HG03025 (cell line): ENCODE measurements around the gene DEGS2.

Source experiments
- ATAC-seq: cut with Tn5 transposase; IDR thresholded peaks from one replicate; pipeline ENCODE4 v1.9.1; 2021; ENCODE audit warnings: mild to moderate bottlenecking, moderate library complexity; ENCODE audit not compliant: unreplicated experiment, low FRiP score

The DEGS2 gene

DNA sequence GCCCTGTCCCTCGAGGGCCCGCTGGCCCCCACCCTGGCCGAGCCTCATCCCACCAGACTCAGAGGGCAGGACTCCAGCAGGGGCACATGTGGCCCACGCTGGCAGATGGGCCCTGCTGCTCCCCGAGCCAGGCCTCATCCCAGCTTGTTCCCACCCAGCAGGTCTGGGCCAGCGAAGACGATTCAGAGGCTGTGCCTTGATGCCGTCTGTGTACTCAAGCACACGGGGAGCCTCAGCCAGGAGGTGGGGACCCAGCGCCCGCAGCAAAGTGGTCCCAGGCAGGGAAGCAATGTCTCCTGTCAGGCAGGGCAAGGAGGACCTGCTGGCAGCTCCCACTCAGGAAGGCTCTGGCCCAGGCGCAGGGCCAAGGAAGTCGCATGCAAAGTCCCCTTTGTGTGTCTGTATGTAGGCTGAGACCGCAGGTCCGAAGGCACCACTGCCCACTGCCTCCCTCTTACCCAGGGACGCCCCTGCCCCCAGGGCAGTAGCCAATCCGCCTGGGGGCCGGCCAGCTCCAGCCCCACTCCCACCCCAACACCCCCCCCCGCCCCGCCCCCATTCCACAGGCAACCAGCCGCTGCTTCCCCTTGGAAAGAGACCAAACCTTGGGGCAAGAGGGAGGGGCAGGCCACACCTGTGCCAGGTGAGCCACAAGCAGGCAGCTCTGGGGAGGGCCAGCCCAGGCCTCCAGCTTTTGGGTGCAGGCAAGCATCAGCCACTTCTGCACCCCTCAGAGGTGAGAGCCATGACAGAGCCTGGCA, 9.4 kb downstream of the DEGS2 start:
- no peak for ATAC-seq

DNA sequence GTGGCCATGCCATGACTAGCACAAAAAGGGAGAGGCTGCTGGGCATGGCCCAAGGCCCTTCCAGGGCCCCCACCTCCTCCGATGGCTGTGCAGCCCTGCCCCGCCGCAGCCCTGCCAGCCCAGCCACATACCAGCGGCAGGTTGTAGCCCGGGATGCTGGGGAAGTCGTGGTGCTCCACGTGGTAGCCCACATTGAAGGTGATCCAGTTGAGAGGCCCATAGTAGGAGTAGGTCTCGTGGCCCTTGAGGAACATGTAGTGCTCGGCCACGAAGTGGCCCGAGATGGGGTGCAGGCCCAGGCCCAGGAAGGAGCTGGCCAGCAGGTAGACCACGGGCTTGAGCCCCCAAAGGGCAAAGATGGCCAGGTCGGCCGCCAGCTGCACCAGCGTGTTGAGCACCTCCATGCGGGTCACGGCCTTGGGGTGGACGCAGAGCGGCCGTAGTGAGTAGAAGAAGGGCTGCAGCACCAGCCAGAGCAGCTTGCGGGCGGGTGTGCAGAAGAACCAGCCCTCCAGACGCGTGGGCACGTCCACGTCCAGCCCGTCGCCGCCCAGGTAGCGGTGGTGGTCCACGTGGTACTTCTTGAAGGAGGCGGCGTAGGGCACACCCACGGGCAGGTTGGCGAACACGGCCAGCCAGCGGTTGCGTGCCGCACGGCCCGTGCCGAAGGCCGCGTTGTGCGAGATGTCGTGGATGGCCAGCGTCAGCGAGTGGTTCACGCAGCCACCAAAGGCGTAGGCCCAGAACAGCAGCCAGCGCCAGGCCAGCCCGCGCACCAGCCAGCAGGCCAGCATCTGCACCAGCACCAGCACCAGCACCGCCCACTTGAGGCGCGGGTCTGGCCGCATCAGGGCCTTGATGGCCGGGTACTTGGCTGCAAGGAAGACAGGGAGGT, 10.4 kb downstream of the DEGS2 start:
- no peak for ATAC-seq

DNA sequence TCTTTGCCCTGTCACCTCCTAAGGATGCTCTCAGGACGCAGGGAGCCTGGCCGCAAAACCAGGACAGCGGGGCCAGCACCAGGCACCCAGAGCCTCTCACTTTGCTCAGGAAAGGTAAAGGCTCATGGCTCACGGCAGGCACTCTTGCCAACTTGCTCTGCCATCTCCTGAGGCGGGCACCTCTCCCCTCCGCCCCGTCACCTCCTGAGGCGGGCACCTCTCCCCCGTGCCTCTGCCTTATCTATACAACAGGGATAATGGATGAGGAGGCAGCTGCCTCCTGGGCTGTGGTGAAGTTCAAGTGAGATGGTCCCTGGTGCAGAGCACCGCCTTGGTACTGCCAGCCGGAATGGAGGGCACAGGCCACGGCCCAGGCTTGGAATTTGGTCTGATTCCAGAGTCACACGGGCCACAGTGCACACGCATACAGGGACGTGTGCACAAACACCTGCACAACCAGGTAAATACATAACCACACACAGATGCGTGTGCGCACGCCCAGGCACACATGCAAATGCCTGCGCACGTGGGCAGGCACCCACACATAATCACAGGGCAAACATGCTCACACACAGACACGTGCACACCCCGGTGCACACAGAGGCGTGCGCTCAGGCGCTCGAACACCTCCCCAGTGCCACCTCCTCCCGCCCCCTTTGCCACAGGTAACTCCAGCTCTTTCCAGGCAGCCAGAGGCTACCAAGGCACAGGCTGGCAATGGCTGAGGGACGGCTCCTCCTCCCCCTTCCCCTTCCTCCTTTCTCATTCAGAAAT, 11.6 kb downstream of the DEGS2 start:
- ATAC-seq: no peak

DNA sequence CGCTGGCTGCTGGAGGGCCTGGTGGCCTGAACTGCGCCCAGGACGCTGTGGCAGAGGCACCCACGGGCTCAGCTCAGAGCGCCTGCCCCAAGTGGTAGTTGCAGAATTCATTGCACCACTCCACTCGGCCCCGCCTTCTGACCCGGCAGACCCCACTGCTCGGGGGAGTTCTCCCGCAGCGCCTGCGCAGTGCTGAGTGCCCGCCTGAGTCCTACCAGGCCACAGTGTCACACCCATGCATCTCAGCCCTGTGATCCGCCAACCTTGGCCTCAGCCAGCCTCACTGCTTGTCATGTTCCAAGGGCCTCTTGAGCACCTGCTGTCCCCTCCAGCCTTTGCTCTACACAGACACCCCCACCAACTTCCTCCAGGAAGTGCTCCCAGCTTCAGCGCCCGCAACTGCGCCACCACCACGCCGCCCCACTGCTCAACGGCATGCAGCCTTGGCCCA, 12.2 kb downstream of the DEGS2 start:
- ATAC-seq: no peak

DNA sequence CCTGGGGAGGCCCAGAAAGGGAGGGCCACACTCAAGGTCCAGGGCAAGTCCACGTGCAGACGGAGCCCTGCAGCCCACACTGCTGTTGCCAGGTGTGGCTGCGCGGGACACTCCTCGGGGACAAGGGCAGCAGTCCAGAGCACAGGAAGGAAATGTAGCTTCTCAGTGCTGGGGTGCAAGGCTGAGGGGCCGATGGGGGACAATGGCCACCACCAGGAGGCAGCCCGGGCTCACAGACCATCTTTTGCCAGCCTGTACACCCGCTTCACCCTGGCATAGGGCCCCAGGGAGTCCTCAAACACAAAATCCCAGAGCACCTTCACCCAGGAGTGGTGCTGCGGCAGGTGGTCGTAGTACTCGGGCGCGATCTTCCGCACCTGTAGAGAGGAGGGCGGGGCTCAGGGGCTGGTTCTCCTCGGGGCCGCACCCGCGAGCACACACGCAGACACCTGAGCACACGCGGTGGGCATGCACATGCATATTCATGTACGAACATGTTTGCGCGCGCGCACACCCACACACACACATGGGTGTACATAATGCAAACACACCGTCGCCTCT, 12.8 kb downstream of the DEGS2 start:
- ATAC-seq: no peak

DNA sequence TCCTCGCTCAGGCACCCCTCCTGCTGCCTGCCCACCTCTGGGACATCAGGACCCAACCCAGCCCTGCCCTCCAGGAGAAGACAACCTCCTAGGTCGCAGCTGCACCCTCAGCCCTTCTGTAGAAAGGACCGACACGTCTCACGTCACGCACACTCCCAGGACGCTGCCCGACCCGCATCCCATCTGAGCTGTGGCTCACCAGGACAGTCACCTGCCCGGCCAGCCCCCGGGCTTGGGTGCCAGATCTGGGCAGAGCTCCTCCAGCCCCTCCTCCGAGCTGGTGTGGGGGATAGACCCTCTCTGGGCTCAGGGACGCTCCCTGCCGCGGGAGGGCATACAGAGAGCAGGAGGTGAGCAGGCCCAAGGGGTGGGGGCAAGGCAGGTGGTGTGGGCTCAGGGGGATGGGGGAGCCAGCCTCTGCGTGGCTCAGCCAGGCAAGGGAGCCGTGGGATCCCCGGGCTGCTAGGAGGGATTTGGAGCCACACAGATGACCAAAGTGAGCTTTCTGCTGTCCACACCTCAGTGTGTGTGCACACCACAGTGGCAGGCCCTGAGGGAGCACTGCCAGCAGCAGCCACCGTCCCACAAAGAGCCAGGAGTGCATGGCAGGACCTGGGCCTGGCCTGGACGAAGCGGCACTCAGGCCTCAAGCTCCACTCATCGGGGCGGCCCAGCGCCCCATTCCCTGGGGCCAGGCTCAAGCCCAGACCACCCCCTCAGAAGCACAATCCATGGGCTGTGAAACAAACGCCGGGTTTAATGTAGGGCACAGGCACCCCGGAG, 13.6 kb downstream of the DEGS2 start:
- ATAC-seq: no peak

DNA sequence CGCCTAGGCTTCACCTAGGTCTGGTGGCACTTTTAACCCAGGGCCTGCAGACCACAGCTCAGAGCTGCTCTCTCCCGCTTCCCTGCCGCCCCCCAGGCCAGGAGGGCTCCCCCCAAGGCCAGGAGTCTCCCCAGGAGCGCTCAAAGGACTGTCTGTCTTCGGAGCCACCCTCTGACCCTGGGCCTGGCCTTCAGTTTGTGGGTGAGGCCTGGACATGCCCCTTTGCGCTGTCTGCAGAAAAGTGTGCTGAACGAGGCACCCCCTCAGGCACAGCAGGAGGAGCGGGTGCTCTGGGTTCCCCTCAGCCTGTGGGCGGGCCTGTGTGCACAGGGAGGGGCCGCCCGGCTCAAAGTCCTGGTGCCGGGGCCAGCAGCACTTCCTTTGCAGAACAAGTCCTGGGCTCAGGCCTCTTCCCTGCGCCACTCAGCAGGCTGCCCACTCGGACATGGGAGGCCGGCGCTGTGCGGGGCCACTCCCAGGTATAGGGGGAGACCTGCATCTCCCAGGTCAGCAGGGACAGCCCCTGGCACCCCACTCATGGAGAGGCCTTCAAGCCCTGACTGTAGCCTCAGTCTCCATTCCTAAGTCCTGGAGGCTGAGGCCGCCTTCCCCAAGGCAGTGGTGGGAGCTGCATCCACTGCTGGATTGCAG, 14.3 kb downstream of the DEGS2 start:
- no peak for ATAC-seq

DNA sequence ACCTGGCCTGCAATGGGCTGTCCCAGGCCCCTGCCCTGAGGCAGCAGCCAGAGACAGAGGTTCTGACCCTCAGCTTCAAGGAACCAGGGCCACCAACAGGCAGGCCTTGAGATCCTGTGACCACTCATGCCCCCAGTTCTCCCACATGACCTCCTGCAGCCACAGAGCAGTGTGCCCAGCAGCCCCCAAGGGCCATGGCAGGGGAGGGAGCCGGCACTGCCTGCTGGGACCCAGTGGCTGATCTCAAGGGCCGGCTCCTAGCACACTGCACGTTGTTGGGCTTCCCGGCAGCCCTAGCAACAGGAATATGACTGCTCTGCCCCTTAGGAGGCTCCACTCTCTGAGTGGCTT, 14.8 kb downstream of the DEGS2 start:
- ATAC-seq: no peak

DNA sequence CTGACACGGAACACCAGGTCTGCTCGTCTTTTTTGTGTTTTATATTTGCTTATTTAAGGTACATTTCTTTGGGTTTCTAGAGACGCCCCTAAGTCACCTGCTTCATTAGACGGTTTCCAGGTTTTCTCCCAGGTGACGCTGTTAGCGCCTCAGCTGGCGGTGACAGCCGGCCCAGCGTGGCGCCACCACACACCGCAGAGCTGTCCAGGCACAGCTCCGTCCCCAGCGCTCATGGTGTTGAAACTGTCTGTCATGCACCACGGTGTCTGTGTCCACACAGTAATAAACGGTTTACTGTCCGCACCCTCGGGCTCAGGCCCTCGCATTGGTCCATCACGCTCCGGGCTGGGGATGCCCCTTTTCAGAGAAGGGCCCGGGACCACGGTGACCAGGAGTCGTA, 15.5 kb downstream of the DEGS2 start:
- ATAC-seq: no peak

DNA sequence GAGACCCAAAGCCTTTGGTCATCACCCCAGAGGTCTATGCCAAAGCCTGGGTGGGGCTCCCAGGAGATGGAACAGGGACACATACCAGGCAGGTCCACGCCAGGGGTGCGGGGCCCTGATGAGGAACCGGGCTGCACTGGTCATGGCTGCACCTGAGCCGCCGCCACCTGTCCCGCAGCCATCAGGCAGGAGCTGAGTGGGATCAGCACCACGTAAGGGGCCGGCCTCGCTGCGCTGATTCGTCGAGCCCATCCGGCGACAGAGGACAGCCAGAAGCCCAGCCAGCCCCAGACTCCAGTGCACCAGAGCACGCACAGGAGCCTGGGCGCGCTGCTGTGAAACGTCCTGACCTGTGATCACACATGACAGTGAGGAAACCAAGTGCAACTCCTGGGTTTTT, 15.9 kb downstream of the DEGS2 start:
- no peak for ATAC-seq

DNA sequence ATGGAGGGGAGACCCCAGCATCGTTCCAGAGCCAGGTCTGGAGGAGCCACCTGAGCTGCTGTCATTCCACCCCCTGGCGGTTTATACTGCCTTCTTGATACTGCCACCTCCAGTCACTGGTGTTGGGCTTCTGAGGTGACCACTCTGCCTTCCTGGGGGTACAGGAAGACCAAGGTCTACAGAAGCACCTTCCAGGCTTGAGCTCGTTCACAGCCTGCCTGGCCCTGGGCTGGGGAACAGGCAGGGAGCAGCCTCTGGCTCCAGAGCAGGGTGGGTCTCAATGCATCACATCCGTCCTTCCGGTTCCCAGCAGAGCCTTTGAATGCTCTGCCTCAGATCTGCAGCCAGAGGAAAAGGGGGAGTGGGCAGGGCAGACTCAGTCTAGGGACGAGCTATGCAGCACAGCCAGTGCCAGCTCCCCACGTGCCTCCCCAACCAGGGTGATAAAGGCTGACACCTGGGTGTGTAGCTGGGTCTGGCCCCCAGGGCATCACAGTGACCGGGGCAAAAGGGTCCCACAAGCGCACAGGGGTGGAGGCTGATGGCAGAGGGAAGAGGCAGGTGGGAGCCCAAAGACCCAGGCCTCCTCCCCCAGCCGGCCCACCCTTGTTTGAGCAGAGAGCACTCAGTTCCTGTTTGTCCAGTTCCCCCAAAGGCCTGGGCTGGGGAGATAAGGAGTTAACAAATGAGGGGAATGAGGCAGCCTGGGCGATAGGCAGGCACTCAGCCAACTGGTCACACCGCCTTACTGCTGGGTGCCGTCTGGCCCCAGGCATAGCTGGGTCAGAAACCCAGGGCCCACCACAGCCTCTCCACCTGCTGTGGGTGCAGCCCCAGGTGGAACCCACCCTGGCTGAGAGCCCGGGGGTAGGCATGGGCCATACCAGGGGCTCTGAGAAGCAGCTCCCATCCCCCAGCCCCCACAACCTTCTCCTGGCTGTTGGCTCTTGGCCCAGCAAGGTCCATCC, 17.1 kb downstream of the DEGS2 start:
- no peak for ATAC-seq

DNA sequence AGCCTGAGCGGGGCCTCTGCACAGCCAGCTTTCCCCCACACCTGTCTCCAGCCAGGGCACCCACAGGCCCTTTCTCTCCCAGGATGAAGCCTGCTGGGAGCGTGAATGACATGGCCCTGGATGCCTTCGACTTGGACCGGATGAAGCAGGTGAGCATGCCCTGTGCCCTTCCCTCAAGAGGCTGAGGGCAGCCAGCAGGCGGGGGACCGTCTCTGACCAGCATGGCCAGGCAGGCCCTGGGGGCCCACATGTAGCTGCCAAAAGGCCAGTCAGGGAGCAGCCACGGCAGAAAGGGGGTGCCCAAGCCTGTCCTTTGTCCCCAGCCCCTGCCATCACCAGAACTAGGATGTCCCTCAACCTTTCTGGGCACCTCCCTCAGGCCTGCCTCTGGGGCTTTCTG, 18.3 kb downstream of the DEGS2 start:
- ATAC-seq: no peak

DNA sequence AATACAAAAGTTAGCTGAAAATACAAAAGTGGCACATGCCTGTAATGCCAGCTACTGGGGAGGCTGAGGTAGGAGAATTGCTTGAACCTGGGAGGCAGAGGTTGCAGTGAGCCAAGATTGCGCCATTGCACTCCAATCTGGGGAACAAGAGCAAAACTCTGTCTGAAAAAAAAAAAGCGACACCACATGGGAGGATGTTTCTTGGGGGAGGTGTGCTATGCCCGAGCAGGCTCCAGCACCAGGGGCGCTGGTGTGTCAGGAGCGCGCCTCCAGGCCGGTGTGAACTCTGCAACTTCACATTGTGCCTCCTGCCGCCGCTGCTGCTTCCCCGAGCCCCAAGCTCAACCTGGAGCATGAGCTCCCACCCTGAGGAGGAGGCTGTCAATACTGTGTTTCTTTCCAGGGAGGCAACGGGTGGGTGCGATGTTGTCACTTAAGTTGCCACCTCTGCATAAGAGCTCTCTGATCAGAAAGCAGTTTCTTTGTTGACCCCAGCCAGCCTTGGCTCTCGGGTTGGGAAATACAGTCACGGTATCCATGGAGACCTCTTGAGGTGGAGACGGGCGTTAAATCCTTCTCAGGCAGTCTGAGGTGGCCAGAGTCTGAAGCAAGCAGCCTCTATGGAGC, 18.9 kb downstream of the DEGS2 start:
- ATAC-seq: no peak

DNA sequence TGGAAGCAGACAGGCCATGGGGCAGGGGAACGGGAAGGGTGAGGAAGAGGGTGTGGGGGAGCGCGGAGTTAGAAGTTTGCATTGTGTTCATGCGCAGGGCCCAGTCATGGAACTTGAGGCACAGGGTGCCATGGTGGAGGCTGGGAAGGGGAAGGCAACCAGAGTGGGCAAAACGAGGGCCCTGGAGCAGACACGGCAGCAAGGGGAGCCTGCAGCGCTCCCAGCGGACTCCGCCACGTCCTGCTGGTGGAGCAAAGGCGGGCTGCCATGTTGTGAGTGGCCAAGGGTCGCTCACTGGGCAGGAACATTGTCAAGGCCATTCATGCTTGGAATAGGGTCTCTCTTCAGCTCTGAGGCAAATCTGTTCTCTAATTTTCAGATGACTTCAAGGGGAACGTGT, 20.5 kb downstream of the DEGS2 start:
- no peak for ATAC-seq

DNA sequence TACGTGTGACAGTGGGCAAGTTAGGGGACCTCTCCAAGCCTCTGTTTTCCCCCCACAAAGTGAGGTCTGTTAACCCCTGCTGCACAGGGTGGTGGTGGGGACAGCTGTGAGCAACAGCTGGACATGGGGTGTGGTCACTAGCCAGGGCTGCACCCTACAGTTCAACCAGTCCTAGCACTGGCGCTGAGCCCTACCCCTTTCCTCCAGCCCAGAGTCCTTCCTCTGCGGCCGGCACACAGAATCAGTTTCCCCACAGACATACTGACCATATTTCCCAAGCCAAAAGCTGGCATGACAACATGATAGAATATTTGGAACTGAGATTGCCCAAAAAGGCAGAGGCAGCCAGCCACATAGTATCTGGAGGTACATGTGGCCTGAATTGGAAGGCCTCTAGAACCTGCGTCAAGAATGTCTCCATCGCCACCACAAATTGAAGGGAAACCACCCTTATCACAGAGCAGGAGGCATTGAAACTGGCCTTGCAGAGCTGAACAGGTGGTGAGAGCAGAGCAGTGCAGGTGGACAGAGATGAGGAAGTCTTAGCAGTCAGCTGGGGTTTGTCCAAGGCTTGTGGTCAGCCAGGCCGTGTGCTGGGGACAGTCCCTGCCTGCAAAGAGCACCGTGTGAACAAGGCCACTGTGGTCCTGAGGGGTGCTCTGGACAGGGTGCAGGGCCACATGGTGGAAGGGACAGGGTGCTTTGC, 21.2 kb downstream of the DEGS2 start:
- no peak for ATAC-seq

DNA sequence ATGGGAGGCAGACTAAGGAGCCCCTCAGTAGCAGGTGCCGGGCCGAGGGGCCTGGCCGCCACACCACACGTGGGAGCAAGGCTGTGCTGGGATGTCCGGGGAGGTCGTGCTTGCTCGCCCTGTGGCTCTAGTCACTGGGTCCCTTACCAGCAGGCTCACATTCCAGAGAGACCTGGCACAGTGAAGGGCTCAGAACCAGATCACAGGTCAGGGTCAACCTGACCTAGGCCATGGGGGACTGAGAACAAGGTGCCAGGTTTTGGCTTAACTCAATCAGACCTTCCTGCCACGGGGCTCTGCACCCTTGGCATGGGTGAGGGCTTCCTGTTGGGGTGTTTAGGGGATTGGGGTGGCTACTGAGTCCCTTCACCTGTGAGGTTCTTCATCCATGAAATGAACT, 22.3 kb downstream of the DEGS2 start:
- ATAC-seq: no peak

DNA sequence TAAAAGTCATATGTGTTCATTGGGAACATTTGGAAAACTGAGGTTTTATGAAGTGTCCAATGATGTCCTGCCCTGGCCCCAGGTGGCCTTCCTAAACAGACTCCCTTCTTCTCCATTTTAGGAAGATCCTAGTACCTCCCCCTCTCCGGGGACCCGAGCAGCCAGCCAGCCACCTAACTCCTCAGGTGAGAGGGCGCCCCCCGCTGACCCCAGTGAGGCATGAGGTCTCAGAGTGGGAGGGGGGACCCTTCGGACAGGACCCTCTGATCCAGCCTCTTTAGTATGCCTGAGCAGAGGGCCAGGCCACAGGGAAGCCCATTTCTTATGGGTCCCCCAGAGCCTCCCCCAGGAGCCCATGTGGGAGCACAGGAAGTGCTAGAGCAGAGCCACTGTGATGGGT, 23.7 kb downstream of the DEGS2 start:
- no peak for ATAC-seq
